HEK293 (cell line): ENCODE measurements around the gene OR52E1.

Experiments used
- CTCF ChIA-PET: fragments of 350-600 bp; formaldehyde crosslinking; extraction: SDS; loops from one replicate; lab custom pipeline; 2021; ENCODE audit warnings: antibody characterized with exemption; lab: Yijun Ruan, JAX
- POLR2A ChIA-PET: fragments of 300-600 bp; formaldehyde crosslinking; extraction: SDS; loops from one replicate; lab custom pipeline; 2020; ENCODE audit warnings: antibody characterized with exemption, inconsistent platforms; lab: Yijun Ruan, JAX
- H3K27ac ChIP-seq: fragments of 200-500 bp; sonication (Bioruptor generic); 2 replicates; pipeline ENCODE4 v1.5.1; 2014; ENCODE audit warnings: low read depth, low read length, control low read depth, inconsistent platforms; ENCODE audit errors: extremely low read depth
- H3K36me3 ChIP-seq, 2 experiments: fragments of 200-500 bp in 1 of 2; sonication (Bioruptor generic) in 1 of 2; 1 replicate in 1 of 2; 2 replicates in 1 of 2; pipeline ENCODE4 v1.5.1; 2014 to 2017; ENCODE audit warnings: inconsistent platforms in 2 of 2, low read length in 2 of 2; ENCODE audit not compliant: control insufficient read depth in 2 of 2, insufficient read depth in 1 of 2
- H3K4me1 ChIP-seq: fragments of 200-500 bp; sonication (Bioruptor generic); 2 replicates; pipeline ENCODE4 v1.5.1; 2014; ENCODE audit warnings: mild to moderate bottlenecking, low read length, inconsistent platforms; ENCODE audit not compliant: control insufficient read depth, insufficient read depth
- H3K4me3 ChIP-seq: 2 replicates; pipeline ENCODE4 v1.5.1; 2011; ENCODE audit warnings: low read depth, mild to moderate bottlenecking, control low read depth, low read length, moderate library complexity
- H3K9me3 ChIP-seq: fragments of 200-500 bp; sonication (Bioruptor generic); 2 replicates; pipeline ENCODE4 v1.5.1; 2014; ENCODE audit warnings: low read depth, low read length, inconsistent platforms; ENCODE audit not compliant: control insufficient read depth, insufficient read depth
- EGR2 ChIP-seq: fragments of 450-650 bp; formaldehyde crosslinking; IDR thresholded peaks from 2 replicates; pipeline ENCODE4 v1.5.1; 2016; ENCODE audit warnings: low read depth, missing biosample characterization, missing genetic modification characterization
- GLI4 ChIP-seq: fragments of 450-650 bp; formaldehyde crosslinking; IDR thresholded peaks from 2 replicates; pipeline ENCODE4 v1.5.1; 2016; ENCODE audit warnings: missing biosample characterization, missing genetic modification characterization
- GLIS2 ChIP-seq: fragments of 450-650 bp; formaldehyde crosslinking; IDR thresholded peaks from 2 replicates; pipeline ENCODE4 v1.5.1; 2016; ENCODE audit warnings: missing biosample characterization, missing genetic modification characterization
- KLF1 ChIP-seq: fragments of 450-650 bp; formaldehyde crosslinking; IDR thresholded peaks from 2 replicates; pipeline ENCODE4 v1.5.1; 2016; ENCODE audit warnings: missing biosample characterization, missing genetic modification characterization
- KLF7 ChIP-seq: fragments of 450-650 bp; formaldehyde crosslinking; IDR thresholded peaks from 2 replicates; pipeline ENCODE4 v1.5.1; 2016; ENCODE audit warnings: missing biosample characterization, missing genetic modification characterization, borderline replicate concordance
- TCF7L2 ChIP-seq: IDR thresholded peaks from 2 replicates; pipeline ENCODE4 v1.6.1; 2011; ENCODE audit warnings: low read depth, mild to moderate bottlenecking, inconsistent platforms, low read length, moderate library complexity, borderline replicate concordance
- YY1 ChIP-seq: fragments of 450-650 bp; formaldehyde crosslinking; IDR thresholded peaks from 2 replicates; pipeline ENCODE4 v1.5.1; 2018; ENCODE audit warnings: missing biosample characterization, missing genetic modification characterization
- ZIC2 ChIP-seq: fragments of 450-650 bp; formaldehyde crosslinking; IDR thresholded peaks from 2 replicates; pipeline ENCODE4 v1.5.1; 2016; ENCODE audit warnings: missing biosample characterization, missing genetic modification characterization
- ZNF157 ChIP-seq: fragments of 450-650 bp; formaldehyde crosslinking; IDR thresholded peaks from 2 replicates; pipeline ENCODE4 v1.5.1; 2016; ENCODE audit warnings: missing biosample characterization, missing genetic modification characterization
- ZNF174 ChIP-seq: fragments of 450-650 bp; formaldehyde crosslinking; IDR thresholded peaks from 2 replicates; pipeline ENCODE4 v1.5.0; 2017; ENCODE audit warnings: missing biosample characterization, mild to moderate bottlenecking, missing genetic modification characterization
- ZNF292 ChIP-seq: fragments of 450-650 bp; formaldehyde crosslinking; IDR thresholded peaks from 2 replicates; pipeline ENCODE4 v1.5.1; 2016; ENCODE audit warnings: low read depth, missing biosample characterization, missing genetic modification characterization, borderline replicate concordance
- ZNF302 ChIP-seq: fragments of 450-650 bp; formaldehyde crosslinking; IDR thresholded peaks from 2 replicates; pipeline ENCODE4 v1.5.1; 2016; ENCODE audit warnings: missing biosample characterization, missing genetic modification characterization, low read depth
- ZNF404 ChIP-seq: fragments of 450-650 bp; formaldehyde crosslinking; IDR thresholded peaks from 2 replicates; pipeline ENCODE4 v1.5.1; 2017; ENCODE audit warnings: missing biosample characterization, missing genetic modification characterization
- ZNF555 ChIP-seq: fragments of 450-650 bp; formaldehyde crosslinking; conservative IDR thresholded peaks from 2 replicates; pipeline ENCODE4 v1.5.1; 2017; ENCODE audit warnings: missing biosample characterization, mild to moderate bottlenecking, missing genetic modification characterization, inconsistent platforms
- ZNF558 ChIP-seq: fragments of 450-650 bp; formaldehyde crosslinking; IDR thresholded peaks from 2 replicates; pipeline ENCODE4 v1.5.1; 2016; ENCODE audit warnings: missing biosample characterization, missing genetic modification characterization
- ZNF560 ChIP-seq: fragments of 450-650 bp; formaldehyde crosslinking; IDR thresholded peaks from 2 replicates; pipeline ENCODE4 v1.5.1; 2017; ENCODE audit warnings: missing biosample characterization, missing genetic modification characterization, borderline replicate concordance
- ZNF623 ChIP-seq: fragments of 450-650 bp; formaldehyde crosslinking; IDR thresholded peaks from 2 replicates; pipeline ENCODE4 v1.5.1; 2016; ENCODE audit warnings: missing biosample characterization, missing genetic modification characterization
- ZNF843 ChIP-seq: fragments of 450-650 bp; formaldehyde crosslinking; IDR thresholded peaks from 2 replicates; pipeline ENCODE4 v1.5.1; 2016; ENCODE audit warnings: missing biosample characterization, missing genetic modification characterization
- TF ChIP-seq, protein P1 (sequence below): fragments of 450-650 bp; formaldehyde crosslinking; IDR thresholded peaks from 2 replicates; pipeline ENCODE4 v1.5.1; 2016; ENCODE audit warnings: missing biosample characterization, missing genetic modification characterization, low read depth
- TF ChIP-seq, protein P2 (sequence below): fragments of 450-650 bp; formaldehyde crosslinking; IDR thresholded peaks from 2 replicates; pipeline ENCODE4 v1.5.1; 2017; ENCODE audit warnings: missing biosample characterization, missing genetic modification characterization
- TF ChIP-seq, protein P3 (sequence below): IDR thresholded peaks from 2 replicates; pipeline ENCODE4 v1.6.1; 2011; ENCODE audit warnings: mild to moderate bottlenecking, low read depth, low read length, borderline replicate concordance

OR52E1 gene

DNA sequence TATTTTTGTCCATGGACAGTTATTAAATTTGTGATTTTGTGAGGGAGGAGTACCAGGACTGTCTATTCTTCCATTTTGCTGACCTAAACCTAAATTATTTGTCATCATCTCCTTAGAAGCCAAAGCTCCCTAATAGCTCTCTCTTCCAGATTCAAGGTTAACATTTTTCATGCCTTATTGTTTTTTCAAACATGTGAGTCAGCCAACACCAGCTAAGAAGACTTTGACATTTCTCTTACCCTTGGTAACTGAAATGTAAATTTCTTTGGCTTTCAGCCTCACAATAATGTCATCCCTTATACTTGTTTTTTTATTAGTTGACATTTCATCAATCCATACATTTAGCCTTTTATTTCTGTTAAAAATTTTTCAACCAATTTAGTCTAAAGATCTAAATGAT lies 19.2 kb downstream of the OR52E1 start (continued):
- TF ChIP-seq, protein P1, sequence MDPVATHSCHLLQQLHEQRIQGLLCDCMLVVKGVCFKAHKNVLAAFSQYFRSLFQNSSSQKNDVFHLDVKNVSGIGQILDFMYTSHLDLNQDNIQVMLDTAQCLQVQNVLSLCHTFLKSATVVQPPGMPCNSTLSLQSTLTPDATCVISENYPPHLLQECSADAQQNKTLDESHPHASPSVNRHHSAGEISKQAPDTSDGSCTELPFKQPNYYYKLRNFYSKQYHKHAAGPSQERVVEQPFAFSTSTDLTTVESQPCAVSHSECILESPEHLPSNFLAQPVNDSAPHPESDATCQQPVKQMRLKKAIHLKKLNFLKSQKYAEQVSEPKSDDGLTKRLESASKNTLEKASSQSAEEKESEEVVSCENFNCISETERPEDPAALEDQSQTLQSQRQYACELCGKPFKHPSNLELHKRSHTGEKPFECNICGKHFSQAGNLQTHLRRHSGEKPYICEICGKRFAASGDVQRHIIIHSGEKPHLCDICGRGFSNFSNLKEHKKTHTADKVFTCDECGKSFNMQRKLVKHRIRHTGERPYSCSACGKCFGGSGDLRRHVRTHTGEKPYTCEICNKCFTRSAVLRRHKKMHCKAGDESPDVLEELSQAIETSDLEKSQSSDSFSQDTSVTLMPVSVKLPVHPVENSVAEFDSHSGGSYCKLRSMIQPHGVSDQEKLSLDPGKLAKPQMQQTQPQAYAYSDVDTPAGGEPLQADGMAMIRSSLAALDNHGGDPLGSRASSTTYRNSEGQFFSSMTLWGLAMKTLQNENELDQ (tag by site-specific recombination) = no peak

- no peak overlapping the region for H3K27ac ChIP-seq
- CTCF ChIA-PET = no interaction called here
- no peaks in the 10 kb centered on the region for H3K36me3 ChIP-seq
- POLR2A ChIA-PET = no interaction called here
- no peak overlapping the region for H3K4me3 ChIP-seq
- no peaks in the 10 kb centered on the region for H3K9me3 ChIP-seq
- TF ChIP-seq EGR2 (no peak), ZIC2 (tag by site-specific recombination) (no peak), ZNF174 (no peak), YY1 (no peak), GLIS2 (tag by site-specific recombination) (no peak), ZNF292 (tag by site-specific recombination) (no peak), ZNF157 (no peak), ZNF404 (tag by site-specific recombination) (no peak), ZNF843 (tag by site-specific recombination) (no peak), TCF7L2 (no peak), KLF1 (tag by site-specific recombination) (no peak), ZNF302 (no peak)
- TF ChIP-seq, protein P2, sequence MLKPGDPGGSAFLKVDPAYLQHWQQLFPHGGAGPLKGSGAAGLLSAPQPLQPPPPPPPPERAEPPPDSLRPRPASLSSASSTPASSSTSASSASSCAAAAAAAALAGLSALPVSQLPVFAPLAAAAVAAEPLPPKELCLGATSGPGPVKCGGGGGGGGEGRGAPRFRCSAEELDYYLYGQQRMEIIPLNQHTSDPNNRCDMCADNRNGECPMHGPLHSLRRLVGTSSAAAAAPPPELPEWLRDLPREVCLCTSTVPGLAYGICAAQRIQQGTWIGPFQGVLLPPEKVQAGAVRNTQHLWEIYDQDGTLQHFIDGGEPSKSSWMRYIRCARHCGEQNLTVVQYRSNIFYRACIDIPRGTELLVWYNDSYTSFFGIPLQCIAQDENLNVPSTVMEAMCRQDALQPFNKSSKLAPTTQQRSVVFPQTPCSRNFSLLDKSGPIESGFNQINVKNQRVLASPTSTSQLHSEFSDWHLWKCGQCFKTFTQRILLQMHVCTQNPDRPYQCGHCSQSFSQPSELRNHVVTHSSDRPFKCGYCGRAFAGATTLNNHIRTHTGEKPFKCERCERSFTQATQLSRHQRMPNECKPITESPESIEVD = no peak
- no peaks in the 10 kb centered on the region for H3K4me1 ChIP-seq
Measured at GRCh38 chr11:5090668-5091067, 21.3 kb downstream of the OR52E1 start.

GRCh38 chr11:5092821-5093585 lies 23.6 kb downstream of the OR52E1 start:
- no peaks in the 10 kb centered on the region for H3K4me1 ChIP-seq
- H3K9me3 ChIP-seq = no peaks in the 10 kb centered on the region
- POLR2A ChIA-PET = no interaction called here
- no peaks in the 10 kb centered on the region for H3K36me3 ChIP-seq
- H3K4me3 ChIP-seq = no peak overlapping the region
- CTCF ChIA-PET = no interaction called here
- TF ChIP-seq KLF7 (tag by site-specific recombination) (no peak), GLI4 (tag by site-specific recombination) (no peak), ZNF555 (tag by site-specific recombination) (no peak), ZNF558 (no peak), ZNF623 (tag by site-specific recombination) (no peak), ZNF560 (tag by site-specific recombination) (no peak)
- TF ChIP-seq, protein P3, sequence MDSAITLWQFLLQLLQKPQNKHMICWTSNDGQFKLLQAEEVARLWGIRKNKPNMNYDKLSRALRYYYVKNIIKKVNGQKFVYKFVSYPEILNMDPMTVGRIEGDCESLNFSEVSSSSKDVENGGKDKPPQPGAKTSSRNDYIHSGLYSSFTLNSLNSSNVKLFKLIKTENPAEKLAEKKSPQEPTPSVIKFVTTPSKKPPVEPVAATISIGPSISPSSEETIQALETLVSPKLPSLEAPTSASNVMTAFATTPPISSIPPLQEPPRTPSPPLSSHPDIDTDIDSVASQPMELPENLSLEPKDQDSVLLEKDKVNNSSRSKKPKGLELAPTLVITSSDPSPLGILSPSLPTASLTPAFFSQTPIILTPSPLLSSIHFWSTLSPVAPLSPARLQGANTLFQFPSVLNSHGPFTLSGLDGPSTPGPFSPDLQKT = no peak
- TF ChIP-seq, protein P1 (tag by site-specific recombination) = no peak
- H3K27ac ChIP-seq = no peak overlapping the region
